Lower leg skin (tissue), 3 donors: Measurements from ENCODE around the gene MUC2.

Experiments used
- CTCF ChIP-seq, 3 donors: fragments of 450-650 bp; IDR thresholded peaks; one replicate each; pipeline ENCODE4 v1.5.1; 2016; ENCODE audit warnings: antibody characterized with exemption in 3 of 3, mild to moderate bottlenecking in 3 of 3, moderate library complexity in 2 of 3
- POLR2A ChIP-seq, 2 donors: fragments of 450-650 bp; IDR thresholded peaks; one replicate each; pipeline ENCODE4 v1.6.1; 2016 to 2017; ENCODE audit warnings: antibody characterized with exemption in 2 of 2, mild to moderate bottlenecking in 1 of 2, moderate library complexity in 1 of 2

GRCh38 chr11:1092145-1092670 is 17.5 kb downstream of the MUC2 start:
- TF ChIP-seq CTCF (IDR thresholded peaks at IDR 0.05), result no peak
- TF ChIP-seq POLR2A (IDR thresholded peaks at IDR 0.05), result no peak
